RKO (cell line): ENCODE results near the gene MUC5B.
"Not testable (repeated sequence)": the region's sequence is repeated elsewhere in the genome, so short reads cannot be mapped to it uniquely, and the experiment has no call there.

Experiments
- DNase-seq: peaks from one replicate; pipeline ENCODE4 v3.0.0-alpha.2; 2016; ENCODE audit warnings: low spot score

Gene MUC5B

GRCh38 chr11:1203505-1204271 lies 19.2 kb upstream of the MUC5B start:
- no peak for DNase-seq

- DNase-seq = no peak
These were observed 18.3 kb upstream of the MUC5B start for GRCh38 chr11:1204381-1205101.

GRCh38 chr11:1205121-1205986 lies 17.5 kb upstream of the MUC5B start:
- DNase-seq = no peak

- no peak for DNase-seq
These were observed 16.9 kb upstream of the MUC5B start for GRCh38 chr11:1205987-1206331.

- no peak for DNase-seq
These were observed 16.2 kb upstream of the MUC5B start for GRCh38 chr11:1206391-1207271.

- DNase-seq = no peak
These were observed 15.3 kb upstream of the MUC5B start for GRCh38 chr11:1207401-1208143.

- DNase-seq = no peak
These were observed 14.8 kb upstream of the MUC5B start for GRCh38 chr11:1208144-1208393.

GRCh38 chr11:1208394-1209261 lies 14.2 kb upstream of the MUC5B start:
- no peak for DNase-seq

- no peak for DNase-seq
These were observed 13.4 kb upstream of the MUC5B start for GRCh38 chr11:1209371-1210057.

- DNase-seq = no peak
These were observed 11.0 kb upstream of the MUC5B start for GRCh38 chr11:1211838-1212237.

GRCh38 chr11:1215826-1216225 lies 7.0 kb upstream of the MUC5B start:
- not testable (repeated sequence) for DNase-seq

- no peak for DNase-seq
These were observed 5.7 kb upstream of the MUC5B start for GRCh38 chr11:1217151-1217550.

- DNase-seq = no peak
These were observed 4.5 kb upstream of the MUC5B start for GRCh38 chr11:1218256-1218787.

- no peak for DNase-seq
These were observed 3.9 kb upstream of the MUC5B start for GRCh38 chr11:1218788-1219445.

- no peak for DNase-seq
These were observed 3.4 kb upstream of the MUC5B start for GRCh38 chr11:1219446-1219833.

- no peak for DNase-seq
These were observed 2.7 kb upstream of the MUC5B start for GRCh38 chr11:1219834-1220815.

- no peak for DNase-seq
These were observed 1.7 kb upstream of the MUC5B start for GRCh38 chr11:1220941-1221721.
